GM18526 (cell line): ENCODE measurements around the gene PCNX2.

Experiments
- POLR2A ChIP-seq: IDR thresholded peaks from 3 replicates; pipeline ENCODE4 v1.6.1; 2011; ENCODE audit not compliant: insufficient read length; ENCODE audit errors: extremely low read depth

PCNX2 gene

GRCh38 chr1:232992227-232992626 lies 303.3 kb downstream of the PCNX2 start:
- no peak for TF ChIP-seq POLR2A

DNA sequence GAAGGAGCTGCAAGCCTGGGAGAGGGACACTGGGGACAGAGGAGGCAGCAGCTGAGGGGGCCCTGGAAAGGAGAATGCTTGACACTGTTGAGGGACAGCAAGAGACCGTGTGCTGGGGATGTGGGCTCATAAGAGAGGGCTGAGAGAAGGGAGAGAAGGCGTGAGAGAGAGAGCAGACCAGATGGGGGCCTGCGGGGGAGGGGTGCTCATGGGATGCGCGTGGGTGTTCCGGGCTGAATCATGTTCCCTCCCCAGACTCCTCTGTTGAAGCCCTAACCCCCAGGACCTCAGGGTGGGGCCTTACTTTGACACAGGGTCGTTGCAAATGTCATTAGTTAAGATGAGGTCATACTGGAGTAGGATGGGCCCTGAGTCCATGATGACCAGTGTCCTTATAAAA lies 304.3 kb downstream of the PCNX2 start:
- no peak for TF ChIP-seq POLR2A

GRCh38 chr1:232990176-232991128 lies 305.1 kb downstream of the PCNX2 start:
- TF ChIP-seq POLR2A = no peak

- no peak for TF ChIP-seq POLR2A
These were observed 306.9 kb downstream of the PCNX2 start for GRCh38 chr1:232988572-232989040.

DNA sequence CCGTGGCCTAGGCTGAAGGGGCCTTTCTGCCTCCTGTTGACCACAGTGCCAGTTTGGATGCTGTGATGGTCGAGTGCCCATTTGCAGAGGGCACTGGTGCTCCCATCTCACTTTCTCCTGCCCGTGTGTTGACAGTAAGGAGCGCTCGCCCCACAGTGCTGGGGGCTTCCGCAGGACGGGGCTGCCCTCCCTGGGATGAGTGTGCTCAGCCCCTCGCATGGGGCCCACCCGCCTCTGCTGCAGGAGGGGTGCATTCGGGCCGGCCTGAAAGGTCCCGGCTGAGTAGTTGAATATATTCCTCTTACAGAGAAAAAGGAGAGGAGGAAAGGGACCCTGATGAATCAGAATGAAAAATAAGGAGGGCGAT lies 307.8 kb downstream of the PCNX2 start:
- no peak for TF ChIP-seq POLR2A

DNA sequence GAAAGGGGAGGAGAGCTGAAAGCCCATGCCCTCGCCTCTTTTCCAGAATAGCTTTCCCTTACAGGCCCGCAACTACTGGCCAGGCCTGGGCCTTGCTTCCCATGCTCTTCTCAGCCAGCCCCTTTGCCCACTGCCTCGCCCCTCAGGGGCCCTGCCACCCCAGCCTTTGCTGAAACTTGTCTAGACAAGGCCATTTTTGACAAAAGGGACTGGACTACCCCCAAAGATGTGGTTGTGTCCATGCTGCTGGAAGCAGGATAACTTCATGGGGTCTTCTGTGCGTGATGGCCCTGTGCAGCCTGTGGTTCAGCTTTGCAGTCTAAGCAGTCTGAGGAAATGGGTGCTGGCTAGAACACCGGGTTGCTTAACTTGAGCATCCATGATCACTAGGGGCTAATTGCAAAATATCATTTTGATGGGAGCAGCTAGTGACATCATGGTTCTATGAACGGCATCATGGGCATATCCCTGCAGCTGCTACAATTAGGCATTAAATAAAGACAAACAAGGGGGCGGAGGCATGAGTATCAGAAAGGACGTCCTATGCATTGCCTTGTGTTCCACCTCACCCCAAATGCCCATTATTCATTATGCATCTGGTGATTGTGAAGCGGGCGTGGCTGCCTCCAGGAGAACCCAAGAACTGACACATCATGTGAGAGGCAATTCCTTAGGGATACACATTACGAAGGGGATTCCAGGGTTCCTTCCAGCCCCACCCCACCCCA lies 308.3 kb downstream of the PCNX2 start:
- no peak for TF ChIP-seq POLR2A

DNA sequence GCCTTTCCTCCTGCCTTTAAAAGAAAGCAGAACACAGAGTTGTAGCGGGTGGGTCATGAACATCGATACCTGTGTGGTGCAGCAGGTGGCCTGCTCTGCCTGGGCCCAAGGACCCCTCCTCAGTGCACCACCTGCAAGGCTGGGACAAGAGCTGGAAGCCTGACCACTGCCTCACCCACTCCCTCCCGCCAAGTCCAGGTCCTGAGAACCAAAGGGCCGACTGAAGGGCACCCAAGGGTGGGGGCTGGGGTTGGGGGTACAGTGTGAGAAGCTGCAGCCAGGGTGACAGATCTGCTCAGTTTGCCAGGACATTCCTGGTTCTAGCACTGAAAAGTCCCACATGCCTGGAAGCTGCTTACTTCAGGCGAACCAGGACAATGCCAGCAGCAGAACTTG lies 309.0 kb downstream of the PCNX2 start:
- no peak for TF ChIP-seq POLR2A

GRCh38 chr1:232985882-232986526 lies 309.5 kb downstream of the PCNX2 start:
- no peak for TF ChIP-seq POLR2A

- TF ChIP-seq POLR2A = no peak
These were observed 310.7 kb downstream of the PCNX2 start for GRCh38 chr1:232984577-232985425.

- TF ChIP-seq POLR2A = no peak
These were observed 311.5 kb downstream of the PCNX2 start for GRCh38 chr1:232983817-232984567.

DNA sequence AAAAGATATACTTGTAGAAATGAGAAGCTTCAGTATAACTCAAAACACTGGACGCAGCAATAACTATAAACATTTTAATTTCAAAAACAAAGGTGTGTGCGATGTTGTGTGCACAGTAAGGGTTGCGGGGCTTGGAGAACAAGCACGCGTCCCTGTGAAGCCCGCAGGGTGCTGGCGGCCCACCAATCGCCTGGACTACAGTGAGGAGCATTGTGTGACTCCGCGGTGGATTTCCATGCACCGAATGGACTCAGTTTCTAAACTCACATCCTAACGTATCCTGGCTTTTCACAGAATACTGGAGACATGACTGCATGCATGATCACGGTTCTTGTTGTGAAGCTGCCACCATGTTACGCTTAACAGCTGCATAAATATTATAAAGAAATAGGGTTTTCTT lies 312.1 kb downstream of the PCNX2 start:
- TF ChIP-seq POLR2A = no peak

GRCh38 chr1:232982238-232982944 lies 313.1 kb downstream of the PCNX2 start:
- TF ChIP-seq POLR2A = no peak

DNA sequence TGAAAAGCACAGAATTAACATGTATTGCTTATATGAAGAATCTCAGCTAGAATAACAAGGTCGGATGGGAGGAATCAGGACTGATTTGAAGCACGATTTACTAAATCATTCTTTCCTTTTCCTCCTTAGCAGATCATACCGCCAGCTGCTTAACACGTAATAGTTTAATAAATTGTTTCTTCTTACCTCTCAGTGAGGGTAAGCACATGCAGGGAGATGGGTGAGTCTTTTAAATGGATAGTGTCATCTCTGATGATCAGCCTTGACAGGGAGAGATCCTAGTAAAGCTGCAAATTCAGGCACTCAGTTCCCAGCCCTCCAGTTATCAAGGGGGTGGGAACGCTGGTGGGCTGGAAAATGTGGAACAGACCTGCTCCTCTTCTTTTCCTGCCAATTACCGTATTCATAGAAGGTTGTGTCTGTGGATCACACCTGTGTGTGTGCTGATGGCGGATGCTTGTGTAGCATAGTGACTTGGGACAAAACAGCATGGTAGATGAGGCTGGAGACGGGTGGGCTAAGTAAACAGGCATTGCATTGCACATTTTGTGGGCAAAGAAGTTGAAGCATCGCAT lies 314.5 kb downstream of the PCNX2 start:
- no peak for TF ChIP-seq POLR2A
